ENCODE measurements around the gene VTI1B.

- TF ChIP-seq CTCF (IDR thresholded peaks at IDR 0.05), result no peak
- no peak for TF ChIP-seq POLR2A (IDR thresholded peaks at IDR 0.05)
These were observed 45.4 kb upstream of the VTI1B start for GRCh38 chr14:67719866-67720265.

All from vagina (tissue), 2 donors.